ENCODE data around the gene CALHM2.

Gene CALHM2

DNA sequence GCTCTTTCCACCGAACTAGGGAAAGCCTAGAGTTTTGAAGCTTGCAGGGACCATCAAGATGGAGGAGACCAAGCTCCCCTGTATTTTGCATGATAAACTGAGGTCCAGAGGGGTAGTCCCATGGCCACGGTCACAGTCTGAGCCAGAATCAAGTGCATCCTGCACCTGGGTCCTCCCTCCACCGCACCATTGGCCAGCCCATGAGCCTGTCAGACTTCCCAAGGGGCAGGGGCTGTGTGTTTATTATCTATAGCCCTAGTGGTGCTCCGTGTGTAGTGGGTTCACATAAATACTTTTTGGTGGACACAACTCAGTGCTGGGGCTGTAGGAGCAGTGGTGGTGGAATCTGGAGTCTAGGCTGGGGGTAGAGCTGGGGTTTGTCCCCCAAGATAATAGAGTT lies 23.3 kb upstream of the CALHM2 start:
- no peak for DNase-seq

DNA sequence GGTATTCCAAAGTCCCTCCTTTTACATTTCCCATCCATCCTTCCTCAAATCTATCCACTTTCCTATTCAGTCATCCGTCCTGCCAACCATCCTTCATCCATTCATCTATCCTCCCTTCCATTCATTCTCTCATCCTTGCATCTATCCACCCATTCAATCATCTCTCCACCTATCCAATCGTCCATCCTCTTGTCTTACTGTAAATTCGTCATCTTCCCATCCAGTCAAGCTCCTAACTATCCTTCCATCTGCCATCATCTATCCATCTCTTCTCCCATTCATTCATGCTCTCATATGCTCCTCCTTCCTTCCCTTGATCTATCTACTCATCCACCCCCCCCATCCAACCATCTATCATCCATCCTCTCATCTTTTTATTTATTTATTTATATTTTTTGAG lies 21.9 kb upstream of the CALHM2 start:
- DNase-seq: no peak

DNA sequence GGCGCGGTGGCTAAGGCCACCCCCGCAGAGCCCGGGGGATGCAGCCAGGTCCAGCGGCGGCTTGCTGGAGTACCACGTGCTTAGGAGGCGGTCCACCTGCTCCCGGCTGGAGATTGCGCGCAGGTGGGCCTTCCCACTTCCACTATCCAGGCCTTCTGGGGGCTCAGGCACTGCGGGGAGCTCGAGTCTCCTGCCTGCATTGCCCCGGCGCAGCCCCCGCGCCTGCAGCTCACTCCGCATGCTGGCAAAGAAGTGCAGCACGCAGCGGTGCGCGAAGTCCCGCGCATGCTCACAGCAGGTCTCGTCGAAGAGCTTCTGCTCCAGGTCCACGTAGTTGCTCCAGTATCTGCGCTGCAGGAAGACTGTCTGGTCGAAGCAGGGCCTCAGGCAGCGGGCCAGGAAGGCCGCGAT lies 21.1 kb upstream of the CALHM2 start:
- peak; percentile 75 for DNase-seq

DNA sequence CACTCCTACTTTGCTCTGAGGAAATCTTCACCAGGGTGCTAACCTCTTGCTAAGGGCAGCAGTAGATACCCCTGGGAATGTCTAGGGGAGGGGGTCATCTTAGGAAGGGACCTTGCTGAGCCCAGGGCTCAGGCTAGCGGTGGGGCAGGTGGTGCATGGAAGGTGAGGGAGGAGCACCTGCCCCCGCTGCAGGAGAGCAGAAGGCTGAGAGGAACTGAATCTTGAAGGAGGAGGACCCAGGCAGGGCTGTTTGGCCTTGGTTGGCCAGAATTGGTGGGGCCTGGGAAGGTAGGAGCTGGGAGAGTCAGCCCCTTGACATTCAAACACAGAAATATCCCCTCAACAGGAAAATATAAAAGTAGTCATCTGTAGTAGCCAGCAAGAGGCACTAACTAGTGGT lies 19.8 kb upstream of the CALHM2 start:
- no peak for DNase-seq

DNA sequence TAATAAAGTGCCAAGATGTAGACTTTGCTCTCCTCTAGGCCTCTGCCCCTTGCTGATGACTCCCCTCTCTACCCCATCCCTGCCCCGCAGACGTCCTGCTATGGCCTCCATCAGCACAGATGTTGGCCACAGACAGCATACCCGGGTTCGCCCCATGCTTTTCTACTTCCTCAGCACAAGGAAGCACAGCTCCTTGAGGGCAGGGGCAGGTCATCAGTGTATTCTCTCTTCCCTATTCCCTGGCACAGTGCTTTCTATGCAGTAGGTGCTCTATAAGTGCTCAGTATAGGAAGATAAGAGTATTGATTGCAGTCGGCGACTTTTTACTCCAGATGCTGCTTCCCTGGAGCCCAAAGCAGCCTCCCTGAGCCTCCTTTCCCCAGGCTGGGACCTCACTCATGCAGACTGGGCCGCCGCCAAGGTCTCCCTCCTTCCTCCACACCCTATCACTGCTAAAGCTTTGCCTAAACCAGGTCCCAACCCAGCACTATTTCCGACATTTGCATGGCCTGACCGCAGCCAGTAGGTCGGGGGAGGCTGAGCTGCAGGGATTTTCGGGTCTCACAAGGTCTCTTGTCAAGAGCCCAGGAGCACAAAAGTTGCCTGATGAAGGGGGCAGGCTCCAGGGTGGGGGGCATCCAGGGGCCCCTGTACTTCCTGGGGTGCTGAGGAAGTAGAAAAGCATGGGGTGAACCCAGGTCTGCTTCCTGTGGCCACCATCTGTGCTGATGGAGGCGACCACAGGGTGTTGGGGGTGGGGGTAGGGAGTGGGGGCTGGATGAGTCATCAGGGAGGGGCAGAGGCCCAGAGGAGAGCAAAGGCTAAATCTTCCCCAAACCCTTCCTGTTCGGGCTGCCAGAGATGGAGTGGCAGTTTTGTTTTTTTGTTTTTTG lies 18.8 kb upstream of the CALHM2 start:
- no peak for DNase-seq

DNA sequence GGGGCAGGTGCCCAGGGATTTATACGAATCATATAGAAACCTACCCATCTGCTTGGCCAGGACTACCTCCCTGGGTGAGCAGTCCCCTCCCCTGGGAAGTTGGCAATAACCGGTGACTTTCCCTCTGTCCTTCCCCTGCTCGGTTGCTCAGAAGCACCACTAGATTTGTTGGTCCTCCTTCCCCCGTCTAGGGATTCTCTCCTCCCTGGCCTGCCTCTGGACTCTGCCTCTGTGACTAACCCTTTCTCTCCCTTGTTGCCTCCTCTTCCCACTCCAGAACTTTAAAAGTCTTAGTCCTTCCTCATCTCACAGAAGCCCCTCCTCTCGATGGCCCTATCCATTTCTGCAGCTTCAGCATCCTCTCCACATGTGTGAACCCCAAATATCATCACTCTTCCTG lies 17.0 kb upstream of the CALHM2 start:
- no peak for DNase-seq

DNA sequence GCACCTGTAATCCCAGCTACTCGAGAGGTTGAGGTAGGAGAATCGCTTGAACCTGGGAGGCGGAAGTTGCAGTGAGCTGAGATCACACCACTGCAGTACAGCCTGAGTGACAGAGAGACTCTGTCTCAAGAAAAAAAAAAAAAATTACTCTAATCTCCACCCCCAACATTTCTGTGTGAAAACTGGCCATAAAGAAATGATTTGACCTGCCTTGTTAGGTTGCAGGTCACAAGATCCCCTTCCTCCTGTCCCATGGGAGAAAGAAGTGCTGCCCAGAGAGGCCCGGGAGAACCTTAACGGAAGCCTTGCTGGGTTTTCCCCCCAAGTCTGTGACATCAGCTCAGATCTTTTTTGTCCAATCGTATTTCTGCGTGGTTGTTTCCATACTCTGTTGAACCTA lies 15.2 kb upstream of the CALHM2 start:
- no peak for DNase-seq

DNA sequence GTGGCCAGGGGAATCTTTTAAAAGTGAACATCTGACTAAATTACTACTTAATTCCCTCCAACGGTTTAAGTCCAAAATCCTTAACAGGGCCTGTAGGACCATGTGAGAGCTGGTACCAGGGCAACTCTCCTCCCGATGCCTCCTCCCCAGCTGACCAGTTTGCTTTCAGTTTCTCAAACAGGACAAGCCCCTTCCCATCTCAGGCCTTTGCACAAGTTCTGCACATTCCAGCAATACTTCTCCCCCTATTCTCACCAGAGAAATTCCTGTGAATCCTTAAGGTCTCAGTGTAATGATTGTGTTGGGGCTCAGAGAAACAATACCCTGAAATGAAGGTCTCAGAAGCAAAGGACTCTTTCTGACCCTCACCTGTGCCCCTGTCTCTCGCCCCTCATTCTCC lies 14.6 kb upstream of the CALHM2 start:
- no peak for DNase-seq

DNA sequence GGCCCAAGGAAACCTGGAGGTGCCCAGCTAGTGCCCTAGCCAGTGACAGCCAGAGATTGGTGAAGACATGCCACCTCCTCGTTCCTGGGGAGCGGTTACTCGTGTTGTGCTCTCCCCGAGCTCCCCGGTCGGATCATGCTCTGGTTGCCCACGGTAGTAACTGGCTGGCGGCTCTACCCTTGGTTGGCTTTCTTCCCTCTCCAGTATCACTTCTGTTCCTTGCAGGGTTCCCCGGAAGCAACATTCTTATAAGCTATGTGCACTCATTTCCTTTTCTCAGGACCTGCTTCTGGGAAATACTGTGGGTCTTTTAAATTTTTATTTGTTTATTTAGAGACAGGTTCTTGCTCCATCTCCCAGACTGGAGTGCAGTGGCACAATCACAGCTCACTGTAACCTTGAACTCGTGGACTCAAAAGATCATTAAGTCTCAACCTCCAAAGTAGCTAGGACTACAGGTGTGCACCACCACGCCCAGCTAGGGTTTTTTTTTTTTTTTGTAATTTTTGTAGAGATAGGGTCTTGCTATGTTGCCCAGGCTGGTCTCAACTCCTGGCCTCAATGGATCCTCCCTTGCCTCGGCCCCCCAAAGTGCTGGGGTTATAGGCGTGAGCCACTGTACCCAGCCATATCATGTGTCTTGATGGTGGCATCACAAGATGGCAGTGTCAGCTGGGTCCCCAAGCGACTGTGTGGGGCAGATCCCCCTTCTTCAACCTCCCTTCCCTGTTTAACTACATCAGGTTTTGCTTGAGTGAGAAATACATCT lies 13.4 kb upstream of the CALHM2 start:
- DNase-seq: no peak

DNA sequence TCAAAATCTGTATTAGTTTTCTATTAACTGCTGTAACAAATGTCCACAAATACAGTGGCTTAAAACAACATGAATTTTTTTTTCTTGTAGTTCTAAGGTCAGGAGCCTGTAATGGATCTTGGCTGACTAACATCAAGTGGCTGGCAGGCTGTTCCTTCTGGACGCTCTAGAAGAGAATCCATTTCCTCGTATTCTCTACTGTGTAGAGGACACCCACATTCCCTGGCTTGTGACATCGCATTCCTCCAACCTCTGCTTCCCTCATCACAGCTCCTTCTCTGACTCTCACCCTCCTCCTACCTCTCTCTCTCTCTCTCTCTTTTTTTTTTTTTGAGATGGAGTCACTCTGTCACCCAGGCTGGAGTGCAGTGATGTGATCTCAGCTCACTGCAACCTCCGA lies 11.3 kb upstream of the CALHM2 start:
- no peak for DNase-seq

DNA sequence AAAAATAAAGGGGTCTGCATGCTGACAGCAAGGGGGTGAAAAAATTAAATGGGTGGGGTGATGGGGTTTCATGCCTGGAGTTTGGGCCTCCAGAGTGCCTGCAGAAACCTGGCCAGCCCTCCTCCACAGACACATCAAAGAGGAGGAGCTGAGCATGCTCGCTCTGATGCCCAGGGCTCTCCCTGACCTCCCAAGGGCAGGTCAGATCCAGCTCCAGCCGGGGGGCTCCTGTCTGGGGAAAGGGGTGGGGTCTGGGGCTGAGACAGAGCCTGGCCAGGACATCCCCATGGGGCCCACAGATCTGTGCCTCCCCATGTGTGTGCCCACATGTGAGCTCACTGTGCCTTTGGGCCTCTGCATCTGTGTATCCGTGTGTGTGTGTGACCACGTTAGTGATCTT lies 7.4 kb upstream of the CALHM2 start:
- no peak for DNase-seq

DNA sequence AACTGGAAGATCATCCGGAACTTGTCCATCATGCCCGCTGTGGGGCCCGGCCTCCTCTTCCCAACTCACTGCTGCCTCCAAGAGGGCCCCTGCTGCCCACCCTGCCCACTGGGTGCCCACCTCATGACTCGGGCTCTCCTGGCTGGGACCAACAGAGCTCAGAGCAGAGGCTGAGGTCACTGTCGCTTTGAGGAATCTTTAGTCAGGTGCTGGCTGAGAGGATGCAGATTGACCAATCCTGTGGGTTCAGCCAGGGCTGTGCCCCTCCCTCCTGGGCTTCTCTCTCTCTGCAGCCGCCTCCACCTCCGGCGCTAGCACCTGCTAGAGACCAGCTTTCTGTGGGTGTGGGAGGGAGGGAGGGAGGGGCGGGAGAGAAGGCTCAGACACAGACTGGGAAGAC lies 6.5 kb upstream of the CALHM2 start, which contains the start of gene CALHM1:
CALHM1 (minus strand) TSS at position 181 of the 400 bp plus-strand sequence; CDS start at position 32, 149 bp downstream.
- peak; percentile 67 for DNase-seq

DNA sequence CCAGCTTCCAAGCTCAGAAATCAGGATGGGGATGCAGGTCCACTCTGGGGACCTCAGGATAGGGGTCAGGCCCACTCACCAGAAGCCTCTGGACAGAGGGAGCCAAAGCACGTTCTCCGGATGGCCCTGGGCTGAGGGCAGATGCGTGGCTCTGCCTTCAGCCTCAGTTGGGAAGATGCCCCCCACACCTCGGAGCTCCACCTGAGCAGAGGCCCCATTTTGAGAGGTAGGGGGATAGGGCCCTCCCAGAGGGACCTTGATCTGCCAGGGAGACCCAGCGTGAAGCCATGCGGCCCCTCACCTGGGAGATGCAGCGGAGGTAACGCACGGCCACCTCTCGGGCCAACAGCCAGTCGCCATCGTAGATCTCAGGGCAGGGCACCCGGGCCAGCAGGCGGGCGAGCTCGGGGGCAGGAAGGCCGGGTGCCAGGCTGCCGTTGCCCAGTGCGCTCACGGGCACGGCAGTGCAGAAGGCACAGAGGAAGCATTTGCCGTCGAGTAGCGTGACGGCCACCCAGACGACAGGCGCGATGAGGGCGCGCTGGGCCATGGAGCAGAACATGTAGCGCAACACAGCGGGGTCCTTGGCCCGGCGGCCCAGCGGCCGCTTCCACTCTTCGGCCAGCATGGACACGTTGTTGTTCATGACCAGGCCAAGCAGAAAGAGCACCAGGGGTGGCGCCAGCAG lies 5.9 kb upstream of the CALHM2 start:
- no peak for DNase-seq

DNA sequence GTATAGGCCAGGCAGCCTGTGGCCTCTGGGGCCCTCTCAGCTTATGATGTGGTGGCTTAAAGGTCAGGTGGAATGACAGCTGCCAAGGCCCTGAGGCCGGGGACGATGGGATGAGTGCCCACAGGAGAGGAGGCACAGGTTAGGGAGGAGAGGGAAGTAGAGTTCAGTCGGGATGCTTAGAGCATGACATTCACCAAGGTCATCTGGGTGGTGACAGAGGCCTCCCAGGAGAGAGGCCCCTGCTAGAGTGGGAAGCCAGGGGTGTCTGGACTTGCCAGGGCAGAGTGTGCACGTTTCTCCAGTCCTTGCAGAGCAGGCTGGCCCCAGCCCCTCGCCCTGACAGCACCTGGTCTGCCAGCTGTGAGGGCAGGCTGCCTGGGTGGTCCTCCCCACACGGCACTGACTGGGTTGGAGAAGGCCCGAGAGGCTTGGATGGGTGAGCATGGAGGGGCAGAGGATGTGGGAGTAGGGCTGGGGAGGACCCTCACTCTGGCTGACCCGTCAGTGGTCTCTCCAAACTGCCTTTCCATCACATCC lies 5.1 kb upstream of the CALHM2 start:
- DNase-seq: no peak

DNA sequence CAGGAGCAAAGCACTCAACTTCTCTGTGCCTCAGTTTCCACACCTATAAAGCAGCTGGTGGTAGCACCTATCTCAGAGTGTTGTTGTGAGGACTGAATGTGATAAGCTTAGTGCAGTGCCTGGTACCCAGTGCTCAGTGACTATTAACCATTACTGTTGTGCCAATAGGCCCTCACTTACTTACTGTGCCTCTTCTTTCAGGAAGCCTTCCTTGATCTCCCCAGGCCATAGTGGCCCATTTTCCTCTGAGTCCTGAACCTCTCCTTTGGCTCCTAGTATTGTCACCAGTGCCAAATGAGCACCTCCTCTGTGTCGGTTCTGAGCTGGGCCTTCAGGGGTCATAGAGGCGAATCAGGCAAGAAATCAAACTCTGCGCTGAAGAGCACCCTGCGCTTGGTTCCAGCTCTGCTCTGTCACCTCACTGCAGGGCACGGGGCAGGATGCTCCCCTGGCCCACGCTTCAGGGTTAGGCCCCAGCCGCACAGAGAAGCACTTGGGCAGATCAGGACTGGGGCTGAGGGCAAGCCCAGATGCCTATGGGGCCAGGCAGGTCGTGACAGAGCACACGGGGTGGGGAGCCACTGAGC lies 4.0 kb upstream of the CALHM2 start:
- no peak for DNase-seq

DNA sequence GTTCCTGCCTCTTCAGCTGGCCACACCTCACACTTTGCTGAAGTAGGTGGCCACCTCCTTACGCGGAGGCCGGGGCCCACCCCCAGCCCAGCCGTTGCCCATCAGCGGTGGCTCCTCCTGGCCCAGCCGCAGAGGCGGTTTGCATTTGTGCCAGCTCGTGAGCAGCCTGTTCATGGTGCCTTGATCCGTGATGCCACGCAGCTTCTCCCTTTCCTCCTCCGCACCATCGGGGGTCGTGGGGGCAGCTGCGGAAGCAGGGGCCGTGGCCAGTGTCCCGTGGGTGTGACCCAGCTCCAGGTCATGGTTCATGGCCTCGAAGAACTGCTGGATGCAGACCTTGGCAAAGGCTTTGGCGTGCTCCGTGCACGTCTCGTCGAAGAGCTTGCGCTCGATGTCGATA lies 3.1 kb upstream of the CALHM2 start:
- no peak for DNase-seq

DNA sequence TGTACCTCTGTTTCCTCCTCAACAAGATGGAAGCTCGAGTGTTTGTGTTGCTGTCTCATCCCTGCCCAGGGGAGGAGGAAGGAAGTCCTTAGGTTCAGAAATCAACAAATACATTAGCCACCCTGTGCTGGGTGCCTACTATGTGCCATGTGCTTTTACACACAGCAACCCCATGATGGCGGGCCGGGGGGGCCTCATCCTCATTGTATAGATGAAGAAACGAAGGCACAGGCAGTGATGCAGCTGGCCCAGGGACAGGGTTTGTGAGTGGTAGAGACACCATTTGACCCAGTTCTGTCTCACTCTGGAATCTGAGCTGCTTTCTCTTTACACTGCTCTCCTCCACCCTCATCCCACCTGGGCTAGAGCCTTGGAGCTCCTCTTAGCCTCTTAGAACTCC lies 1.9 kb upstream of the CALHM2 start:
- DNase-seq: no peak

DNA sequence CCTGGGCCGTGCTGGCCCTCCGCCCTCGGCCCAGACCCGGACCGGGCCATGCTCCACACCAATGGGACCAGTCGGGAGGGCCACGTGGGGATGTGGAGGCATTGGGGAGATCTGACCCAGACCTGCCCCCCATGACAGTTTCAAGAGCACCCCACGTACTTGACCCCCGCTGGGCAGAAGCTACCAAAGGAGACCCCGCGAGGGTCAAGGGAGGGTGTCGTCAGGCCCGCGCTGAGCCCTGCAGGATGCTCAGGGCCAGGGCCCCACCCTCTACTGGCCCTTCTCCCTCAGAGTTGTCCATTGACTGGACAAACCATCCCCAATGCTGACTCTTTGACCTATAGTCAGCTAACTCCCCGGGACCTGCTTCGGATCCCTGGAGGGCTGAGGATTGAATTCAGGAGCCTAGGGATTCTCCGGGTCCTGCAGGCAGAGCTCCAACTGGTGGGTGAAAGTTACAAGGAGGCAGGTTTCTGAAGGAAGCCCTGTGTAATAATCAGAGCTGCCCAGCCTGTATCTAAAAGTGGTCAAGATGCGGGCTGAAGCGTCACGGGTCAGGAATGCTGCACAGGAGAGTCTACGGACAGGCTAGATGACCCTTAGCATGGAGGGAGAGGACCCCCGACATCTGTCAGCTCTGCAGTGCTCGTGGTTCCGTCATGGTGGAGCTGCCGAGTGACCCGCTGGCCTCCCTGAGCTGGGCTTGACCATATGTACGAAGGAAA lies 498 bp upstream of the CALHM2 start:
- DNase-seq: no peak

DNA sequence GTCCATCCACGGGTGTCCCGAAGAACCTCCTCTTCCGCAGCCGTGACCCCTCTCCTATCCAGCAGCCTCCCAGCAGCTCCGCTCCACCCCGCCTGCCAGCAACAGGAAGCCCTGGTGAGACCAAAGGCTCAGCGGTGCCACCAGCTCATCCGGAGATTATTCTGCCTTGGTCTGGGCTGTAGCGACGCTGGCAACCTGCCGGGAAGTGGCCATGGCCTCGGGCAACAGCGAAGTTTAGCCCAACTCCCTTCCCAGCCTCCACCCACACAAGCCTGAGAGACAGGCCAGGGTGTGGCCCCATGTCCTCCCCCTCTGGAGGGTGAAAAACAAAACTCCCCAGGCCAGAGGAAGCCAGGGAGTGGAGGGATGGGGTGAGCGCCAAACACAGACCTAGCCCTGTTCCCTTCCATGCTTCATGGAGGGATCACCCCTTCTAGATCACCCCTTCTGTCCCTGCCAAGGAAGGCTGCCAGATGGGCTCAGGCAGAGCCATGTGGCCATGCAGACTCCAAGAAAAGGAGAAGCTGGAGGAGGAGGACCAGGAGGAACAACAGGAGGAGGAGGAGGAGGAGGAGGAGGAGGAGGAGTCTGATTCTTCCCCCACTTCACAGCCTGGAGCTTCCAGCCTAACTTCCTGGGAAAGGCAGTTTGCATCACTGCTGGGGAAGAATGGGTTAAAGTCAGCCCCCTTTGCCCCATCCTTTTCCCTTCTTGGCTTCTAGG lies 918 bp downstream of the CALHM2 start:
- DNase-seq: peak; percentile 82

DNA sequence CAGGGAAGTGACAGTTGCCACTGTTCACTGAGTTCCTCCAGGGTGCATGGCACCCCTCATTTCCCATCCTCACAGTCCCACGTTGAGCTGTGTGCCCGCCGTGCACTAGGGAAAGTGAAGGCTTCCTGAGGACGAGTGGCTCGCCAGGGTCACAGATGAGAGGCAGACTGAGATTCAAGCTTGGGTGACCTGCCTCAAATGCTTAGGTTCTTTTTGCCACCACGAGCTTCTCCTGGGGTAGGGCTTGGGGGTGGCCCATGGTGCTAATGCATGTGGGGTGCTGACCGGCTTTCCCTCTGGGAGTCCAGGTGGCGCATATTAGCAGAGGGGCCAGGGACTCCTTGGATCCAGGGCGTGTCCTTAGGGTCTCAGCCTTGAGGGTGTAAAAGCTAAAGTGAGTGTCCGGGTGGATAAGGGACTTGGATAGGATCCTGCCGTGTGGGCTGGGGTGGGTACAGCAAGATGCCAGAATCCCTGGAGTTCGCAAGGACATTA lies 1.9 kb downstream of the CALHM2 start:
- no peak for DNase-seq

All from NCI-H69 (cell line).